H1 (cell line): ENCODE measurements around the gene UBP1. TPM values are rescaled to one million over a fixed set of nuclear protein-coding genes. Genes with fewer than 3 reads are reported as not detected.

Source experiments
- CTCF ChIA-PET: fragments of 300-600 bp; sonication (Branson Sonifier 250); formaldehyde crosslinking; loops from one replicate; lab custom pipeline; 2021; ENCODE audit not compliant: partially characterized antibody; lab: Charles Lee
- POLR2A ChIA-PET: fragments of 300-600 bp; sonication (Branson Sonifier 250); formaldehyde crosslinking; loops from one replicate; lab custom pipeline; 2021; ENCODE audit warnings: inconsistent platforms; ENCODE audit not compliant: partially characterized antibody; lab: Charles Lee
- DNase-seq, 2 experiments: peaks; one replicate each; pipeline versions ENCODE4 v3.0.0 to v3.0.0-alpha.2; 2010 to 2022; ENCODE audit warnings: low spot score in 2 of 2, low read depth in 1 of 2, mixed read lengths in 1 of 2
- FAIRE-seq: peaks from 2 replicates; lab custom pipeline; 2011; peaks lifted over from hg19 to GRCh38; lab: Jason Lieb, UNC
- H2AFZ ChIP-seq: 2 replicates; pipeline ENCODE4 v1.8.1; 2012; ENCODE audit warnings: low read length, inconsistent platforms
- H2AK5ac ChIP-seq: 2 replicates; pipeline ENCODE4 v1.6.1; 2013; ENCODE audit warnings: low read depth, low read length
- H2BK120ac ChIP-seq: replicated peaks from 2 replicates; pipeline ENCODE3; 2013; ENCODE audit warnings: low read depth, low read length, inconsistent platforms
- H2BK12ac ChIP-seq: 2 replicates; pipeline ENCODE4 v1.6.1; 2013; ENCODE audit warnings: low read depth, low read length
- H2BK15ac ChIP-seq: 2 replicates; pipeline ENCODE4 v1.6.1; 2013; ENCODE audit warnings: low read length
- H2BK20ac ChIP-seq: 2 replicates; pipeline ENCODE4 v1.6.1; 2013; ENCODE audit warnings: low read length
- H2BK5ac ChIP-seq: 2 replicates; pipeline ENCODE4 v1.6.1; 2013; ENCODE audit warnings: low read depth, low read length
- H3K14ac ChIP-seq: 2 replicates; pipeline ENCODE4 v1.6.1; 2013; ENCODE audit warnings: inconsistent platforms; ENCODE audit not compliant: insufficient read length
- H3K18ac ChIP-seq: 2 replicates; pipeline ENCODE4 v1.6.1; 2013; ENCODE audit warnings: low read length; ENCODE audit errors: extremely low read depth
- H3K23ac ChIP-seq: 2 replicates; pipeline ENCODE4 v1.6.1; 2013; ENCODE audit warnings: inconsistent platforms; ENCODE audit not compliant: insufficient read length
- H3K23me2 ChIP-seq: 2 replicates; pipeline ENCODE4 v1.6.1; 2013; ENCODE audit warnings: low read depth, low read length
- H3K27ac ChIP-seq: 2 replicates; pipeline ENCODE4 v1.6.1; 2011; ENCODE audit warnings: low read depth, low read length, inconsistent platforms
- H3K27me3 ChIP-seq, 4 experiments: replicated peaks in 1 of 4; 1 replicate in 1 of 4; 2 replicates in 3 of 4; pipeline versions ENCODE4 v1.6.1 to v1.8.1; 2011 to 2013; ENCODE audit warnings: low read length in 3 of 4, mild to moderate bottlenecking in 3 of 4, inconsistent platforms in 2 of 4, mixed read lengths in 2 of 4, moderate library complexity in 1 of 4; ENCODE audit not compliant: control insufficient read depth in 3 of 4, insufficient read depth in 3 of 4; ENCODE audit errors: extremely low read depth in 1 of 4
- H3K36me3 ChIP-seq, 4 experiments: 2 replicates each; pipeline versions ENCODE4 v1.6.1 to v1.8.1; 2011 to 2013; ENCODE audit warnings: mild to moderate bottlenecking in 4 of 4, low read length in 3 of 4, moderate library complexity in 2 of 4, control low read depth in 1 of 4, inconsistent platforms in 1 of 4; ENCODE audit not compliant: insufficient read depth in 4 of 4, control insufficient read depth in 2 of 4
- H3K4ac ChIP-seq: replicated peaks from 2 replicates; pipeline ENCODE3; 2013; ENCODE audit warnings: low read length, low read depth, mixed read lengths, inconsistent platforms; ENCODE audit not compliant: insufficient read length
- H3K4me1 ChIP-seq, 4 experiments: replicated peaks in 1 of 4; 1 replicate in 1 of 4; 2 replicates in 3 of 4; pipeline versions ENCODE4 v1.6.1 to v1.8.1; 2011 to 2013; ENCODE audit warnings: low read length in 3 of 4, inconsistent platforms in 2 of 4, mixed read lengths in 1 of 4; ENCODE audit not compliant: insufficient read depth in 4 of 4, control insufficient read depth in 3 of 4
- H3K4me2 ChIP-seq, 2 experiments: 2 replicates each; pipeline versions ENCODE4 v1.6.1 to v1.8.1; 2011 to 2013; ENCODE audit warnings: low read depth in 2 of 2, low read length in 2 of 2, control low read depth in 1 of 2, inconsistent platforms in 1 of 2, mild to moderate bottlenecking in 1 of 2; ENCODE audit not compliant: insufficient read depth in 1 of 2
- H3K4me3 ChIP-seq, 4 experiments: fragments of 200-600, 300-600 bp in 1 of 4; sonication (generic), shearing (Covaris generic), sonication (Bioruptor Twin) in 1 of 4; 2 replicates each; pipeline versions ENCODE4 v1.5.1 to v1.8.1; 2011 to 2016; ENCODE audit warnings: low read length in 4 of 4, low read depth in 3 of 4, control low read depth in 2 of 4, inconsistent platforms in 2 of 4, mild to moderate bottlenecking in 2 of 4, mixed read lengths in 1 of 4, moderate library complexity in 1 of 4; ENCODE audit not compliant: insufficient read depth in 2 of 4; ENCODE audit errors: extremely low read depth in 1 of 4
- H3K56ac ChIP-seq: replicated peaks from 2 replicates; pipeline ENCODE3; 2013; ENCODE audit warnings: low read depth, mild to moderate bottlenecking, mixed read lengths, low read length, inconsistent platforms; ENCODE audit not compliant: insufficient read length
- H3K79me1 ChIP-seq: 2 replicates; pipeline ENCODE4 v1.6.1; 2013; ENCODE audit warnings: low read depth, low read length, control low read depth
- H3K79me2 ChIP-seq, 2 experiments: 2 replicates each; pipeline versions ENCODE4 v1.6.1 to v1.8.1; 2012 to 2013; ENCODE audit warnings: low read length in 2 of 2, mild to moderate bottlenecking in 2 of 2, inconsistent platforms in 1 of 2; ENCODE audit not compliant: insufficient read depth in 2 of 2, control insufficient read depth in 1 of 2
- H3K9ac ChIP-seq, 4 experiments: replicated peaks in 1 of 4; 1 replicate in 1 of 4; 2 replicates in 3 of 4; pipeline versions ENCODE4 v1.6.1 to v1.8.1; 2011 to 2013; ENCODE audit warnings: low read depth in 3 of 4, low read length in 3 of 4, control low read depth in 2 of 4, mild to moderate bottlenecking in 2 of 4, moderate library complexity in 2 of 4, inconsistent platforms in 1 of 4; ENCODE audit errors: extremely low read depth in 1 of 4
- H3K9me3 ChIP-seq, 2 experiments: 2 replicates each; pipeline versions ENCODE4 v1.6.1 to v1.8.1; 2012 to 2013; ENCODE audit warnings: mild to moderate bottlenecking in 2 of 2, moderate library complexity in 2 of 2, control low read depth in 1 of 2, inconsistent platforms in 1 of 2, low read depth in 1 of 2, low read length in 1 of 2, mixed read lengths in 1 of 2; ENCODE audit not compliant: insufficient read depth in 2 of 2
- H4K20me1 ChIP-seq, 2 experiments: replicated peaks in 1 of 2; 2 replicates each; pipeline versions ENCODE3 to v1.8.1; 2011 to 2013; ENCODE audit warnings: inconsistent platforms in 2 of 2, low read length in 2 of 2, mild to moderate bottlenecking in 1 of 2; ENCODE audit not compliant: insufficient read depth in 2 of 2, control insufficient read depth in 1 of 2
- H4K5ac ChIP-seq: 2 replicates; pipeline ENCODE4 v1.6.1; 2013; ENCODE audit warnings: low read length, low read depth, mixed read lengths, inconsistent platforms; ENCODE audit not compliant: insufficient read length
- H4K8ac ChIP-seq: 2 replicates; pipeline ENCODE4 v1.8.0; 2013; ENCODE audit warnings: mild to moderate bottlenecking, moderate library complexity, low read length, inconsistent platforms; ENCODE audit not compliant: insufficient read depth; ENCODE audit errors: extremely low read depth
- H4K91ac ChIP-seq: replicated peaks from 2 replicates; pipeline ENCODE3; 2013; ENCODE audit warnings: low read length, mixed read lengths, inconsistent platforms; ENCODE audit not compliant: insufficient read length
- CTBP2 ChIP-seq: IDR thresholded peaks from 2 replicates; pipeline ENCODE4 v1.7.0; 2011; ENCODE audit warnings: borderline replicate concordance, mild to moderate bottlenecking, moderate library complexity, mixed read lengths, low read length; ENCODE audit not compliant: insufficient read depth, insufficient read length
- HDAC2 ChIP-seq, 2 experiments: fragments of 300-600 bp in 1 of 2; sonication (generic) in 1 of 2; IDR thresholded peaks; 2 replicates each; pipeline ENCODE4 v1.6.1; 2011 to 2012; ENCODE audit warnings: low read depth in 2 of 2, low read length in 2 of 2, mild to moderate bottlenecking in 2 of 2, moderate library complexity in 2 of 2, borderline replicate concordance in 1 of 2, inconsistent platforms in 1 of 2
- KDM4A ChIP-seq: IDR thresholded peaks from one replicate; pipeline ENCODE4 v1.7.1; 2012; ENCODE audit warnings: low read depth, mild to moderate bottlenecking, moderate library complexity, low read length, inconsistent platforms; ENCODE audit not compliant: severe bottlenecking
- MAX ChIP-seq: IDR thresholded peaks from 2 replicates; pipeline ENCODE4 v1.6.1; 2012; ENCODE audit warnings: inconsistent platforms
- NRF1 ChIP-seq: IDR thresholded peaks from 2 replicates; pipeline ENCODE4 v1.6.1; 2011; ENCODE audit warnings: mild to moderate bottlenecking, low read depth, low read length, improper control_type of control experiment
- SP2 ChIP-seq: IDR thresholded peaks from 2 replicates; pipeline ENCODE4 v1.6.1; 2012; ENCODE audit warnings: mild to moderate bottlenecking, low read length, inconsistent platforms
- WGBS, 2 experiments: shearing (Covaris generic) in 1 of 2; methylation state at CpG; one replicate each; pipeline versions ENCODE4 v1.1.6 to v1.1.7; 2013 to 2015; ENCODE audit warnings: low lambda C conversion rate in 2 of 2, mixed read lengths in 2 of 2, inconsistent platforms in 1 of 2, low coverage in 1 of 2, missing lambda C conversion rate in 1 of 2; ENCODE audit not compliant: insufficient replicate concordance in 2 of 2, insufficient coverage in 1 of 2, insufficient read length in 1 of 2; ENCODE audit errors: extremely low coverage in 1 of 2, missing lambda C conversion rate in 1 of 2; 5-methylcytosine and 5-hydroxymethylcytosine counted together
- polyA plus RNA-seq, 7 experiments: library from polyadenylated mRNA; depleted of rRNA in 3 of 7; stranded (reverse) in 5 of 7; unstranded in 2 of 7; fragments of >200 nt in 5 of 7; fragments of 200-250 nt in 2 of 7; gene quantifications; 1 replicate in 5 of 7; 2 replicates in 1 of 7; 4 replicates in 1 of 7; pipeline versions ENCODE4 v1.2.1 to v1.2.3, GENCODE V29; 2011 to 2013; ENCODE audit warnings: missing spikeins in 2 of 7, mixed read lengths in 2 of 7
- total RNA-seq: library from RNA; stranded (reverse); fragmentation: NEBNext Ultra II Directional; extraction: Animal tissue kit (Norgen Biotek cat#: 25700); gene quantifications from 2 replicates; pipeline ENCODE4 v1.2.1, GENCODE V29; 2021

UBP1 gene
- total and polyA plus RNA-seq, 2 of the 8 experiments (the other 6 are each of a cell fraction or from before 2014, with no cell fraction given): 47.3 to 71.9 TPM

GRCh38 chr3:33433843-33434242 is 6.4 kb downstream of the UBP1 start:
- Histone ChIP-seq H3K14ac (no peak overlapping the region), H3K27ac (no peak overlapping the region), H3K4me1 (peaks cover 4 to 16% (median 11%) of the 10 kb centered on the region in 4 experiments; a peak in 6 of 7 replicates), H2BK120ac (no peak overlapping the region), H2BK15ac (no peak overlapping the region), H2BK12ac (no peak overlapping the region), H3K9ac (no peak overlapping the region), H3K79me2 (peaks cover 35 to 100% of the 10 kb centered on the region in 2 experiments), H2BK20ac (no peak overlapping the region), H3K23ac (no peak overlapping the region), H3K36me3 (no peaks in the 10 kb centered on the region), H4K20me1 (peaks cover 13 to 23% of the 10 kb centered on the region in 2 experiments), H3K27me3 (no peaks in the 10 kb centered on the region), H4K5ac (no peak overlapping the region), H2AFZ (no peak overlapping the region), H3K4ac (no peak overlapping the region), H3K9me3 (no peaks in the 10 kb centered on the region), H3K56ac (no peak overlapping the region), H3K79me1 (peaks cover 9% of the 10 kb centered on the region), H3K4me3 (no peak overlapping the region), H4K8ac (no peak overlapping the region), H4K91ac (no peak overlapping the region), H2AK5ac (no peak overlapping the region), H3K23me2 (peaks cover 4% of the 10 kb centered on the region; the same call in 1 of the 2 replicates), H3K4me2 (no peak overlapping the region), H3K18ac (no peak overlapping the region), H2BK5ac (no peak overlapping the region)
- TF ChIP-seq SP2: no peak
- no peak for TF ChIP-seq CTBP2
- no peak for TF ChIP-seq HDAC2 (IDR thresholded peaks at IDR 0.05; ENCODE audit: borderline replicate concordance in 1 of 2, low read depth in 2 of 2, low read length in 2 of 2)
- no peak for TF ChIP-seq MAX
- TF ChIP-seq KDM4A: no peak
- TF ChIP-seq NRF1: no peak
- FAIRE-seq (no peak), DNase-seq (no peak)
- CTCF ChIA-PET: interaction anchor here (0.6 to 1.5 kb wide), 5 partner anchors 61 to 353 kb away, joined by 3 to 7 read pairs (median 3); no protein-coding TSS in a partner anchor
- POLR2A ChIA-PET: interaction anchor here (1.1 kb wide), 1 partner anchor 48 kb away, joined by 3 read pairs; no protein-coding TSS in a partner anchor
- 84% methylated on average over 2 of the region's 2 CpGs; no CpG with 5 or more reads in 1 of the 2 experiments for WGBS, 2 experiments
